ENCODE measurements around the gene CDCP1. TPM values are rescaled to one million over a fixed set of nuclear protein-coding genes. Genes with fewer than 3 reads are reported as not detected.

Gene CDCP1
- total RNA-seq, 1 experiment from 2014 or later, result 180 TPM

GRCh38 chr3:45092132-45093031 lies 53.8 kb downstream of the CDCP1 start:
- peak overlapping the region; percentile 87 for H3K27ac Mint-ChIP-seq (ENCODE audit: low read depth, unreplicated experiment)
- H3K36me3 Mint-ChIP-seq (ENCODE audit: insufficient read depth, unreplicated experiment), result peaks cover 90% of the 10 kb centered on the region
- peaks cover 18% of the 10 kb centered on the region for H3K4me1 Mint-ChIP-seq (ENCODE audit: insufficient read depth, unreplicated experiment)
- no peaks in the 10 kb centered on the region for H3K9me3 Mint-ChIP-seq (ENCODE audit: unreplicated experiment)
- ChIA-PET CTCF (interaction anchor here (0.6 to 3.3 kb wide), 5 partner anchors 13 to 394 kb away, joined by 3 to 27 read pairs (median 3); no protein-coding TSS in a partner anchor), POLR2A (interaction anchor here (0.7 to 2.0 kb wide), 8 partner anchors 8 to 106 kb away, joined by 3 to 11 read pairs (median 4); partner anchors contain the start of gene CDCP1)
- TF ChIP-seq CTCF (IDR thresholded peaks at IDR 0.05; ENCODE audit: unreplicated experiment), result no peak
- intact Hi-C loops (cut with micrococcal nuclease), result loop anchor here (1.0 to 5.0 kb wide), 4 partner anchors 31 to 120 kb away; partner anchors contain the start of gene CDCP1
- BruUV-seq (replicated peaks), result TSS peak; percentile 33
- DNase-seq (ENCODE audit: unreplicated experiment), result peak; percentile 71
- no peak overlapping the region for H3K4me3 Mint-ChIP-seq (ENCODE audit: unreplicated experiment)
- H3K27me3 Mint-ChIP-seq (ENCODE audit: insufficient read depth, unreplicated experiment), result no peaks in the 10 kb centered on the region

GRCh38 chr3:45090855-45091254 lies 55.3 kb downstream of the CDCP1 start:
- ChIA-PET CTCF (interaction anchor here (1.1 to 3.3 kb wide), 4 partner anchors 9 to 120 kb away, joined by 4 to 27 read pairs (median 8); no protein-coding TSS in a partner anchor), POLR2A (interaction anchor here (0.6 to 2.0 kb wide), 3 partner anchors 9 to 55 kb away, joined by 4 to 11 read pairs (median 7); partner anchors contain the start of gene CDCP1)
- no peak overlapping the region for H3K4me3 Mint-ChIP-seq (ENCODE audit: unreplicated experiment)
- TF ChIP-seq CTCF (IDR thresholded peaks at IDR 0.05; ENCODE audit: unreplicated experiment), result no peak
- peaks cover 15% of the 10 kb centered on the region for H3K4me1 Mint-ChIP-seq (ENCODE audit: insufficient read depth, unreplicated experiment)
- intact Hi-C loops (cut with micrococcal nuclease), result loop anchor here (5.0 kb wide), 2 partner anchors 56 to 121 kb away; partner anchors contain the start of gene CDCP1
- H3K36me3 Mint-ChIP-seq (ENCODE audit: insufficient read depth, unreplicated experiment), result peaks cover 88% of the 10 kb centered on the region
- H3K27ac Mint-ChIP-seq (ENCODE audit: low read depth, unreplicated experiment), result peak overlapping the region; percentile 87
- BruUV-seq (replicated peaks), result no TSS peak
- DNase-seq (ENCODE audit: unreplicated experiment), result no peak
- H3K27me3 Mint-ChIP-seq (ENCODE audit: insufficient read depth, unreplicated experiment), result no peaks in the 10 kb centered on the region
- no peaks in the 10 kb centered on the region for H3K9me3 Mint-ChIP-seq (ENCODE audit: unreplicated experiment)

GRCh38 chr3:45088543-45089358 lies 57.4 kb downstream of the CDCP1 start:
- Mint-ChIP-seq H3K27me3 (ENCODE audit: insufficient read depth, unreplicated experiment) (no peaks in the 10 kb centered on the region), H3K27ac (ENCODE audit: low read depth, unreplicated experiment) (peak overlapping the region; percentile 56), H3K36me3 (ENCODE audit: insufficient read depth, unreplicated experiment) (peaks cover 86% of the 10 kb centered on the region), H3K4me3 (ENCODE audit: unreplicated experiment) (no peak overlapping the region), H3K9me3 (ENCODE audit: unreplicated experiment) (no peaks in the 10 kb centered on the region), H3K4me1 (ENCODE audit: insufficient read depth, unreplicated experiment) (peaks cover 10% of the 10 kb centered on the region)
- ChIA-PET CTCF (interaction anchor here (0.5 to 1.3 kb wide), 6 partner anchors 10 to 122 kb away, joined by 3 read pairs; no protein-coding TSS in a partner anchor), POLR2A (interaction anchor here (0.7 to 1.6 kb wide), 11 partner anchors 11 to 122 kb away, joined by 3 to 7 read pairs (median 3); partner anchors contain the start of gene CDCP1)
- intact Hi-C loops (cut with micrococcal nuclease), result no loop called here
- TF ChIP-seq CTCF (IDR thresholded peaks at IDR 0.05; ENCODE audit: unreplicated experiment), result no peak
- DNase-seq (ENCODE audit: unreplicated experiment), result peak; percentile 31
- no TSS peak for BruUV-seq (replicated peaks)

Measured in MCF 10A (cell line).